Keratinocyte (primary cell): ENCODE results near the gene MCM3AP. TPM values are rescaled to one million over a fixed set of nuclear protein-coding genes. Genes with fewer than 3 reads are reported as not detected.

Experiments used
- DNase-seq: peaks from one replicate; pipeline ENCODE4 v3.0.0-alpha.2; 2011; ENCODE audit warnings: low read depth, missing footprints, low spot score
- FAIRE-seq: peaks from 2 replicates; lab custom pipeline; 2011; peaks lifted over from hg19 to GRCh38; lab: Jason Lieb, UNC
- H2AFZ ChIP-seq: 2 replicates; pipeline ENCODE4 v1.6.0; 2012; ENCODE audit warnings: low read length, control low read depth, inconsistent platforms; ENCODE audit not compliant: control insufficient read depth
- H3K27ac ChIP-seq: 2 replicates; pipeline ENCODE4 v1.5.1; 2011; ENCODE audit warnings: low read length; ENCODE audit not compliant: control insufficient read depth, insufficient read depth
- H3K27me3 ChIP-seq: 3 replicates; pipeline ENCODE4 v1.6.0; 2011; ENCODE audit warnings: low read length; ENCODE audit not compliant: control insufficient read depth, insufficient read depth; ENCODE audit errors: extremely low read depth
- H3K36me3 ChIP-seq, 2 experiments: 2 replicates in 1 of 2; 3 replicates in 1 of 2; pipeline ENCODE4 v1.5.1; 2011; ENCODE audit warnings: low read length in 2 of 2, mild to moderate bottlenecking in 1 of 2; ENCODE audit not compliant: control insufficient read depth in 2 of 2, insufficient read depth in 2 of 2; ENCODE audit errors: extremely low read depth in 1 of 2
- H3K4me1 ChIP-seq: 3 replicates; pipeline ENCODE4 v1.5.1; 2011; ENCODE audit warnings: low read length; ENCODE audit not compliant: control insufficient read depth, insufficient read depth; ENCODE audit errors: extremely low read depth
- H3K4me2 ChIP-seq: 3 replicates; pipeline ENCODE4 v1.6.0; 2011; ENCODE audit warnings: low read depth, low read length; ENCODE audit not compliant: control insufficient read depth, insufficient read depth; ENCODE audit errors: extremely low read depth
- H3K4me3 ChIP-seq, 3 experiments: fragments of 200-600 bp in 1 of 3; sonication (generic) in 1 of 3; 2 replicates in 2 of 3; 3 replicates in 1 of 3; pipeline ENCODE4 v1.5.1; 2011 to 2016; ENCODE audit warnings: low read length in 3 of 3, mild to moderate bottlenecking in 3 of 3, control low read depth in 2 of 3, inconsistent platforms in 1 of 3, low read depth in 1 of 3, mixed read lengths in 1 of 3, mixed run types in 1 of 3, moderate library complexity in 1 of 3; ENCODE audit not compliant: control insufficient read depth in 2 of 3, insufficient read depth in 2 of 3; ENCODE audit errors: extremely low read depth in 1 of 3
- H3K79me2 ChIP-seq: 2 replicates; pipeline ENCODE4 v1.6.0; 2012; ENCODE audit warnings: low read length; ENCODE audit not compliant: control insufficient read depth, insufficient read depth
- H3K9ac ChIP-seq: 3 replicates; pipeline ENCODE4 v1.6.0; 2011; ENCODE audit warnings: low read length; ENCODE audit not compliant: control insufficient read depth, insufficient read depth; ENCODE audit errors: extremely low read depth
- H3K9me1 ChIP-seq: 3 replicates; pipeline ENCODE4 v1.6.0; 2011; ENCODE audit warnings: low read length; ENCODE audit not compliant: control insufficient read depth, insufficient read depth; ENCODE audit errors: extremely low read depth
- H3K9me3 ChIP-seq: 2 replicates; pipeline ENCODE4 v1.5.1; 2012; ENCODE audit warnings: low read depth, low read length; ENCODE audit not compliant: control insufficient read depth
- H4K20me1 ChIP-seq: 3 replicates; pipeline ENCODE4 v1.6.0; 2011; ENCODE audit warnings: low read length; ENCODE audit not compliant: control insufficient read depth, insufficient read depth; ENCODE audit errors: extremely low read depth
- EZH2 ChIP-seq: IDR thresholded peaks from one replicate; pipeline ENCODE4 v1.6.1; 2012; ENCODE audit warnings: inconsistent platforms, mild to moderate bottlenecking, low read length, moderate library complexity
- dilution Hi-C: fragments of 300-500 bp; cut with MboI; formaldehyde crosslinking; loops from one replicate; pipeline ENCODE4 v1.7.0; 2020; ENCODE audit warnings: low sequenced_read_pairs; ENCODE audit not compliant: extremely low pct_ligation_motif_present
- polyA plus RNA-seq, 5 experiments: library from polyadenylated mRNA; depleted of rRNA in 3 of 5; stranded (reverse) in 3 of 5; stranded (forward) in 1 of 5; unstranded in 1 of 5; fragments of >200 nt; gene quantifications; 1 replicate in 1 of 5; 2 replicates in 3 of 5; 3 replicates in 1 of 5; pipeline versions ENCODE4 v1.2.1 to v1.2.3, GENCODE V29; 2011 to 2012; ENCODE audit warnings: missing spikeins in 2 of 5, low read depth in 1 of 5, low replicate concordance in 1 of 5
- TF ChIP-seq, protein P1 (sequence below), 3 experiments: IDR thresholded peaks in 1 of 3; conservative IDR thresholded peaks in 1 of 3; optimal IDR thresholded peaks in 1 of 3; 2 replicates in 2 of 3; 3 replicates in 1 of 3; pipeline versions ENCODE3 to v1.5.1; 2011; ENCODE audit warnings: low read length in 3 of 3, mild to moderate bottlenecking in 3 of 3, moderate library complexity in 2 of 3, control low read depth in 1 of 3, inconsistent platforms in 1 of 3; ENCODE audit not compliant: insufficient read depth in 2 of 3; ENCODE audit errors: extremely low read depth in 1 of 3

MCM3AP gene
- polyA plus RNA-seq, 1 donor (not counting 4 experiments of a cell fraction or from before 2014, with no cell fraction given), result 34.3 TPM

DNA sequence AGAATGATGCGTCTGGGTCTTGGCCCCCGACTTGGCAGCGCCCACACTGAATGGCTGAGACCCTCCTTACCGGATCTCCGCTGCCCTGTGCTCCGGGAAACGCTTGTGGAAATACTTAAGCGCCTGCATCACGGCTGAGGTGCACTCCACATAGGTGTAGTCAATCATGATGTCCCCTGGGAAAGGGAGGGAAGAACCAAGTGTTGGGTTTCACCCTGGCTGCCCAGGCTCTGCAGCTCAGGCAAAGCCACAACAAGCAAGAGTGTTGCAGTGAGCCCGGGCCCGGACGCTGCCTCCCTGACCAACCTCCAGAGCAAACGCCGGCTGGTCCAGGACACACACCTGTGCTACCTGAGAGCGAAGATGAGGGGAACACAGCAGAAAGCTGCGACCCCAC is 79.6 kb downstream of the MCM3AP start:
- Histone ChIP-seq H3K79me2 (peaks cover 6% of the 10 kb centered on the region), H3K4me2 (no peak overlapping the region), H3K9ac (no peak overlapping the region), H3K27ac (no peak overlapping the region), H3K4me3 (no peak overlapping the region), H3K9me3 (no peaks in the 10 kb centered on the region), H2AFZ (no peak overlapping the region), H3K36me3 (peaks cover 56 to 63% of the 10 kb centered on the region in 2 experiments), H3K9me1 (no peaks in the 10 kb centered on the region), H4K20me1 (no peaks in the 10 kb centered on the region), H3K4me1 (no peaks in the 10 kb centered on the region), H3K27me3 (no peaks in the 10 kb centered on the region)
- FAIRE-seq, result no peak
- DNase-seq, result no peak
- TF ChIP-seq, protein P1, sequence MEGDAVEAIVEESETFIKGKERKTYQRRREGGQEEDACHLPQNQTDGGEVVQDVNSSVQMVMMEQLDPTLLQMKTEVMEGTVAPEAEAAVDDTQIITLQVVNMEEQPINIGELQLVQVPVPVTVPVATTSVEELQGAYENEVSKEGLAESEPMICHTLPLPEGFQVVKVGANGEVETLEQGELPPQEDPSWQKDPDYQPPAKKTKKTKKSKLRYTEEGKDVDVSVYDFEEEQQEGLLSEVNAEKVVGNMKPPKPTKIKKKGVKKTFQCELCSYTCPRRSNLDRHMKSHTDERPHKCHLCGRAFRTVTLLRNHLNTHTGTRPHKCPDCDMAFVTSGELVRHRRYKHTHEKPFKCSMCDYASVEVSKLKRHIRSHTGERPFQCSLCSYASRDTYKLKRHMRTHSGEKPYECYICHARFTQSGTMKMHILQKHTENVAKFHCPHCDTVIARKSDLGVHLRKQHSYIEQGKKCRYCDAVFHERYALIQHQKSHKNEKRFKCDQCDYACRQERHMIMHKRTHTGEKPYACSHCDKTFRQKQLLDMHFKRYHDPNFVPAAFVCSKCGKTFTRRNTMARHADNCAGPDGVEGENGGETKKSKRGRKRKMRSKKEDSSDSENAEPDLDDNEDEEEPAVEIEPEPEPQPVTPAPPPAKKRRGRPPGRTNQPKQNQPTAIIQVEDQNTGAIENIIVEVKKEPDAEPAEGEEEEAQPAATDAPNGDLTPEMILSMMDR (optimal IDR thresholded peaks at IDR 0.05 in 1 of 3, IDR thresholded peaks at IDR 0.05 in 1 of 3, conservative IDR thresholded peaks at IDR 0.05 in 1 of 3; ENCODE audit: extremely low read depth in 1 of 3, insufficient read depth in 2 of 3, low read length in 3 of 3), result no peak
- TF ChIP-seq EZH2, result no peak
- dilution Hi-C loops, result no loop called here

DNA sequence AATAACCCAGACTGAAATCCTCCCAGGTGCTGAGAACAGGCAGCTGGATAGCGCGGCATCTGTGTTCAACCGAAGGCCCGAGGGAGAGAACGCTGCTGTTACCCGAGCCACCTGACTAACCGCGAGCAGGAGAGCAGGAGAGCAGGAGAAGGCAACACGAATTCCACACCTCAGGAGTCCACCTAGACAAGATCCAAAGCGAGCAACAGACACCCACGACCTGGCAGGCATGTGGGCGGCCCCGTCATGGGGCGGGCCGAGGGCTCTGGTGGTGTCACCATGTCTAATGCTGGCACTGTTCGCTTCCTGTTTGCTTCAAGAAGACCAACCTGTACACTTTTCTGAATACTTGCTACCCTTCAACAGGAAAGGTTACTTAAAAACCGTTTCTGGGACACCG is 80.2 kb downstream of the MCM3AP start:
- no peaks in the 10 kb centered on the region for H3K27me3 ChIP-seq
- no peak overlapping the region for H3K27ac ChIP-seq
- H3K9me1 ChIP-seq, result no peaks in the 10 kb centered on the region
- H3K36me3 ChIP-seq, result peaks cover 53 to 58% of the 10 kb centered on the region in 2 experiments
- no peak for TF ChIP-seq EZH2
- TF ChIP-seq, protein P1 (optimal IDR thresholded peaks at IDR 0.05 in 1 of 3, IDR thresholded peaks at IDR 0.05 in 1 of 3, conservative IDR thresholded peaks at IDR 0.05 in 1 of 3; ENCODE audit: extremely low read depth in 1 of 3, insufficient read depth in 2 of 3, low read length in 3 of 3), result no peak
- no peaks in the 10 kb centered on the region for H3K4me1 ChIP-seq
- no peak for DNase-seq
- no peaks in the 10 kb centered on the region for H3K9me3 ChIP-seq
- H4K20me1 ChIP-seq, result no peaks in the 10 kb centered on the region
- H3K4me2 ChIP-seq, result no peak overlapping the region
- dilution Hi-C loops, result no loop called here
- H3K79me2 ChIP-seq, result peaks cover 10% of the 10 kb centered on the region
- H2AFZ ChIP-seq, result no peak overlapping the region
- no peak overlapping the region for H3K4me3 ChIP-seq
- H3K9ac ChIP-seq, result no peak overlapping the region
- FAIRE-seq, result no peak
